NCI-H146 treated with DMSO at 0.1 percent for 48 hours (cell line): Measurements from ENCODE around the gene BCAP29.
A peak's percentile ranks its signal among the peaks of the same experiment; 100 is the strongest.
"Not testable (repeated sequence)": the region's sequence is repeated elsewhere in the genome, so short reads cannot be mapped to it uniquely, and the experiment has no call there.

Experiments used
- DNase-seq: peaks from one replicate; lab custom pipeline; 2025; ENCODE audit not compliant: unreplicated experiment; lab: John Stamatoyannopoulos, UW

BCAP29 gene

DNA sequence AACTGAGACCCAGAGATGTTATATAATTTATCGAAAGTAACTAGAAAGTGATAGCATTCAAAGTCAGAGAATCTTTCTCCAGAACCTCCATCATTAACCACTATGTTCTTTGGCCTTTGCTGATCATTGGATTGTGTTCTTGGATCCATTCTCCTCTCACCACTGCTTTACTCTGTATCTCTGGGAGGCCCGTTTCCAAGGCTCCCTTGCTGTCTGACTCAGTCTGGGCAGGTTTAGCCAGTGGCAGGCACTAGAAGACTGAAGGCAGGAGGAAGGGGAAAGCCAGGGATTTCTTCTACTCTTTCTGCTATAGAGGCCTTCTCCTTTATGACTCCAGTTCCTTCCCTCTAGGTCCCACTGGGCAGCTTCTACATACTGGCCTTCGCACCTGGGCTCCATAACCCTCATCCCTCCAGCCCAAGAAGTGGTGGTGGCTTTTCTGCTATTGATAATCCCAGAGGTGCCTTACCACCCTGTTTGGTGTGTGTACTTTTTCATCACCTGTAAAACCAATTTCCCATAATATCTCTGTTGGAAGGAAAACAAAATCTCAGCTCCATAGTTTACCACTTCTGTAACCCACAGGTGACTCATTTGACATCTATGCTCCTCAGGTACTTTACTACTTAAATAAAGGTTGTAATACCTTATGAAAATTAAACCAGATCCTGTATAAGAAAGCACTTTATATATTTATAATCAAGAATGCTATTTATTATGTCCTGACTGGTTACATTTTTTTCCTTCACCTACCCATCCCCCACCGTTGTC lies 36.0 kb downstream of the BCAP29 start:
- DNase-seq: no peak

- no peak for DNase-seq
Measured at GRCh38 chr7:107622429-107622828, 42.4 kb downstream of the BCAP29 start.

GRCh38 chr7:107622894-107623293 lies 42.8 kb downstream of the BCAP29 start:
- no peak for DNase-seq

DNA sequence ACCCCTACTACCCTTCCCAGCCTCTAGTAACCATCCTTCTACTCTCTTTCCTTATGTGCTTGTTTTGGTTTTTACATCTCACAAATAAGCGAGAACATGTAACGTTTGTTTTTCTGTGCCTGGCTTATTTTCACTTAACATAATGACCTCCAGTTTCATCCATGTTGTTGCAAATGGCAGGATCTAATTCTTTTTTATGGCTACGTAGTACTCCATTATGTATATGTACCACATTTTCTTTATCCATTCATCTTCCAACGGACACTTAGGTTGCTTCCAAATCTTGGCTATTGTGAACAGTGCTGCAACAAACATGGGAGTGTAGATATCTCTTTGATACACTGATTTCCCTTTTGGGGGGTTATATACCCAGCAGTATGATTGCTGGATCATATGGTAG lies 47.0 kb downstream of the BCAP29 start:
- no peak for DNase-seq

- DNase-seq: no peak
Measured at GRCh38 chr7:107628461-107629064, 48.5 kb downstream of the BCAP29 start.

DNA sequence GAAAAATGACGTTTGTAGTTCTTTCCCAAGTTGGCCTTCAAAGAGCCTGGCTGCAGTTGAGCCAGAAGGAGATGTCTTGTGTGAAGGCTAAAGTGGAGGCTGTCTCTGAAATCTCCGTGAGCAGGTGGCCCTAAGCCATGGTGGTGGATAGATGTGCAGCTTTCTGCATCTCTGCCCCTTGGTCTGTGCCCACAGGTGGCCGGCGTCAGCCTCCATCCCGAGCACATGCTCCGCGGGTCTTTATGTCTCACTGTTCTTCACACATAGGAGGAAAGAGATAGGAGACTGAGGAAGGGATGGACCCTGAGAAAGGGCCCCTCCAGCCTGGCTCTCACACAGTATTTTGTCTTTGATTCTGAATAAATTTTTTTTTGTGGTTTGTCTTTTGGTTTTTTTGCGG lies 50.3 kb downstream of the BCAP29 start:
- no peak for DNase-seq

- no peak for DNase-seq
Measured at GRCh38 chr7:107631588-107632491, 51.8 kb downstream of the BCAP29 start.

DNA sequence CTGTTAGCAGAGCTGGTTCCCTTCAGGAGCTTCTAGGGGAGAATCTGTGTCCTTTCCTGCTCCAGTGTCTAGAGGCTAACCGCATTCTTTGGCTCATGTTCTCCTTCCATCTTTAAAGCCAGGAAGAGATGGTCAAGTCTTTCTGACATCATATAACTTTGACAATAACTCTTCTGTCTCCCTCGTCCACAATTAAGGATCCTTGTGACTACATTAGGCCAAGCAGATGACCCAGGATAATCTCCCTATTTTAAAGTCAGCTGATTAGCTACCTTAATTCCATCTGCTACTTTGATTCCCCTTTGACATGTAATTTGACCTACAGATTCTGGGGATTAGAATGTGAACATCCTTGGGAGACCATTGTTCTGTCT lies 52.4 kb downstream of the BCAP29 start:
- no peak for DNase-seq

DNA sequence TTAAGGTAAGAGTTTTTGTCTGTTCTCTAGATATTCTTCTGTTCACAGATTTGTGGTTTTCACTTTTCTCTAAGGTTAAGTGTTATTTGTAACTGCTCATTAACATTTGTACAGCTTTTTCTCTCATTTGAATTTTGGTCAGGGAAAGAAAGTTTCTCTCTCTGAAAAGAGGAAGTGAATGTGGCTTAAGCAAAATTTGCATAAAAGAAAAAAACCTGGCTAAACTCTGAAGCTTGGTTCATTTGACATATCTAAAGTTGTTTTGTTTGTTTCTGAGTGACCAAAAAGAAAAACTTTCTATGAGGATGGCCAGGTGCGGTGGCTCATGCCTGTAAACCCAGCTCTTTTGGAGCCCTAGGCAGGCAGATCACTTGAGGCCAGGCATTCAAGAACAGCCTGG lies 58.5 kb downstream of the BCAP29 start:
- no peak for DNase-seq

DNA sequence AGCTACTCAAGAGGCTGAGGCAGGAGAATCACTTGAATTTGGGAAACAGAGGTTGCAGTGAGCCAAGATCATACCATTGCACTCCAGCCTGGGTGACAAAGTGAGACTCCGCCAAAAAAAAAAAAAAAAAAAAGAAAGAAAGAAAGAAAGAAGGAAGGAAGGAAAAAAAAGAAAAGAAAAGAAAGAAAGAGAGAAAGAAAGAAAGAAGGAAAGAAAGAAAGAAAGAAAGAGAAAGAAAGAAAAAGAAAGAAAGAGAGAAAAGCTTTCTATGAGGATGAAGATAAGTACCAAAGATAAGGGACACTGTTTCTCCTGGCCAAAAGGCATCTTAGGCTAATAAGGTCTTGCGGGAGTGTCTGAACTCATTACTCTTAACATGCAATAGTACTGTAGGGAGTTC lies 59.0 kb downstream of the BCAP29 start:
- not testable (repeated sequence) for DNase-seq

DNA sequence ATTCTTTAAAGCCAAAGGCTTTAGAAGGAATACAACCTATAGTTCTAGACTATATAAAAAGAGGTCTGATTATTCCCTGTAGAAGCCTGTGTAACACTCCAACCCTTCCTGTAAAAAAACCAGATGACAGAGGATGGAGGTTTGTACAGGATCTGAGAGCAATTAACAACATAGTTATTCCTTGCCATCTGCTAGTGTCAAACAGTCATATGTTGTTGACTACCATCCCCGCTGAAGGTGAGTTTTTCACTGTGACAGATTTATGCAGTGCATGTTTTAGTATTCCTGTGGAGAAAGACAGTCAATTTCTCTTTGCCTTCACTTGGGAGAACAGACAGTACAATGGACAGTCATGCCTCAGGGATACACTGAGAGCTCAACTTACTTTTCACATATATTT lies 61.6 kb downstream of the BCAP29 start:
- DNase-seq: no peak

GRCh38 chr7:107642501-107642900 lies 62.5 kb downstream of the BCAP29 start:
- DNase-seq: no peak

DNA sequence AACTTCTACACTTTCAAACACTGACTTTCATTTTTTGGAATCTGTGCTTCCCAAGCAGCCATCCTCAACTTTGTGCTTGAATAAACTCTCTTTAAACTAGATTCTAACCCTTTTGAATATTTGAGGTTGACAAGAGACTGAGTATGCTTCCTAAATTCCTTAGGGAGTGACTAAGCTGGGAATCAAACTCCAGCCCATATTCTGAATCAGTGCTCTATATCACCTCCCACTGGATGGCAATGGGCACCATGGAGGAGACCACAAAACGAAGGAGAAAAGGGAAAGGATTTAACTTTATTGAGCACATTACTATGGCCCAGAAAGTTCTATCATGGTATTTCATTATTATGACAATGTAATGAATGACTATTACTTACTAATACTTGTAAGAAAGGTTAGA lies 63.4 kb downstream of the BCAP29 start:
- no peak for DNase-seq

DNA sequence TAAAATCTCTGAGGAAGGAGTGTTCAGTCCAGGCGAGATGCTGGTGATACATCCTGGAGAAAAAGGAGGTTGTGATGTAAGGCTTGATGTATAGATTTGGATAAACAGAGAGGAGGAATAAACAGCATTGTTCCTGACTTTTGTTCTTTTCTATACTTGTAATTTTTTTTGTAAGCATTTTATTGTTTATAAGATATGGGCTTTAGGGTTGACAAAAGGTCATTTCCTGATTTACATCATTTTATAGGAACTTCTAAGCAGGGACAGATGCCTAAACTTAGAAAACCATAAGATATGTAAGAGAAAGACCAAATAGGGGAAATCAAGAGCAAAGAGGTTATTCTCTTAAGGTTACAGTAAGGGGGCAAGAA lies 63.9 kb downstream of the BCAP29 start:
- DNase-seq: no peak

- DNase-seq: no peak
Measured at GRCh38 chr7:107644309-107644974, 64.4 kb downstream of the BCAP29 start.

DNA sequence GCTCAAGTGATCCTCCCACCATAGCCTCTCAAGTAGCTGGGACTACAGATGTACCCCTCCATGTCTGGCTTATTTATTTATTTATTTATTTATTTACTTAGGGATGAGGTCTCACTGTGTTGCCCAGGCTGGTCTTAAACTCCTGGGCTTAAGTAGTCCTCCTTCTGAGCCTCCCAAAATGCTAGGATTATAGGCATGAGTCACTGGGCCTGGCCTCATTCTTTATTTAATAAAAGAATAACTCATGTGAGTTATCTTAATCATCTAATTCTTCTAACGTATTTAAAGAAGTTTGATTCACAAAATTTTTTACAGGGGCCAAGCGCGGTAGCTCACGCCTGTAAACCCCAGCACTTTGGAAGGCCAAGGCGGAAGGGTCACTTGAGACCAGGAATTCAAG lies 72.6 kb downstream of the BCAP29 start:
- DNase-seq: no peak

- DNase-seq: no peak
Measured at GRCh38 chr7:107658467-107658866, 78.4 kb downstream of the BCAP29 start.

DNA sequence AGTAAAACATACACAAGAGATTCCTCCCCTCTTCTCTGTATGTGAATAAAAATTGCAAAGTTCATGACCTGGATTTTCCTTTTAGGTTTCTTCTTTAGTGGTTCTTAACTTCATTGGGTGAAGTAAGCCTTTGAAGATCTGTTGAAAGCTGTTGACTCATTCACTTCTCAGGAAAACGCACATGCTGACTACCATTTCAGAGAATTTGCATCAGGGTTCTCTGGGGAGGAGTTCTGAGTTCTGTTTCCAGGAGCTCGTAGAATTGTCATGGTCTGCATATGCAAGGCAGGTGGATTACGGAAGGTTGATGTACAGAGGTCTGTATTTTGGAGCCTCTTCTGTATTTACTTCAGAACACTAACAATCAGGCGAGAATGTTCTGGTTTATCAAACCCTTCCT lies 79.6 kb downstream of the BCAP29 start:
- DNase-seq: no peak

DNA sequence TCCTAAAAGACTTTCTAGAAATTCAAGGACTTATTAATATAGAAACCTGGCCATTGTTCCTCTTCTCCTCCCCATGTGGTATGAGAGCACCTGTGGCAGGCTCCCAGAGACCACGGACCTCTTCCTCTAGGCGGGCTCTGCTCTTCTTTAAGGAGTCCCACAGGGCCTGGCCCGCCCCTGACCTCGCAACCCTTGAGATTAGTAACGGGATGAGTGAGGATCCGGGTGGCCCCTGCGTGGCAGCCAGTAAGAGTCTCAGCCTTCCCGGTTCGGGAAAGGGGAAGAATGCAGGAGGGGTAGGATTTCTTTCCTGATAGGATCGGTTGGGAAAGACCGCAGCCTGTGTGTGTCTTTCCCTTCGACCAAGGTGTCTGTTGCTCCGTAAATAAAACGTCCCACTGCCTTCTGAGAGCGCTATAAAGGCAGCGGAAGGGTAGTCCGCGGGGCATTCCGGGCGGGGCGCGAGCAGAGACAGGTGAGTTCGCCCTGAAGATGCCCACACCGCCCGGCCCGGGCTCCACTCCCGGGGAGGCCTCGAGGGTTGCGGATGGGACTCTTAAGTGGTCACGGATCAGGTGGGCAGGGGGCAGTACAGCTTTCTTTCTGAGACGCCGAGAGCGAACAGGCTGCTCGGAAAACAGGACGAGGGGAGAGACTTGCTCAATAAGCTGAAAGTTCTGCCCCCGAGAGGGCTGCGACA lies 80.5 kb downstream of the BCAP29 start, which contains the start of gene SLC26A4:
Gene SLC26A4 (plus strand): TSS at position 448 of the 700 bp plus-strand sequence. CDS start 814 bp downstream, outside the sequence.
- DNase-seq: no peak

DNA sequence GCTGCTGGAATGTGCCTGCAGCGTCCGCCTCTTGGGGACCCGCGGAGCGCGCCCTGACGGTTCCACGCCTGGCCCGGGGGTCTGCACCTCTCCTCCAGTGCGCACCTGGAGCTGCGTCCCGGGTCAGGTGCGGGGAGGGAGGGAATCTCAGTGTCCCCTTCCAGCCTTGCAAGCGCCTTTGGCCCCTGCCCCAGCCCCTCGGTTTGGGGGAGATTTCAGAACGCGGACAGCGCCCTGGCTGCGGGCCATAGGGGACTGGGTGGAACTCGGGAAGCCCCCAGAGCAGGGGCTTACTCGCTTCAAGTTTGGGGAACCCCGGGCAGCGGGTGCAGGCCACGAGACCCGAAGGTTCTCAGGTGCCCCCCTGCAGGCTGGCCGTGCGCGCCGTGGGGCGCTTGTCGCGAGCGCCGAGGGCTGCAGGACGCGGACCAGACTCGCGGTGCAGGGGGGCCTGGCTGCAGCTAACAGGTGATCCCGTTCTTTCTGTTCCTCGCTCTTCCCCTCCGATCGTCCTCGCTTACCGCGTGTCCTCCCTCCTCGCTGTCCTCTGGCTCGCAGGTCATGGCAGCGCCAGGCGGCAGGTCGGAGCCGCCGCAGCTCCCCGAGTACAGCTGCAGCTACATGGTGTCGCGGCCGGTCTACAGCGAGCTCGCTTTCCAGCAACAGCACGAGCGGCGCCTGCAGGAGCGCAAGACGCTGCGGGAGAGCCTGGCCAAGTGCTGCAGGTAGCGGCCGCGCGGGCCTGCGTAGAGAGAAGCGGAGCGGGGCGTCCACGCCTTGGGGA lies 81.2 kb downstream of the BCAP29 start:
- peak; percentile 42 for DNase-seq
